Esophagus (tissue), 2 donors: Measurements from ENCODE around the gene TKTL1. TPM values are rescaled to one million over a fixed set of nuclear protein-coding genes. Genes with fewer than 3 reads are reported as not detected.

Experiments used
- H3K27ac ChIP-seq, 2 donors: one replicate each; pipeline ENCODE4 v1.5.1; 2013; ENCODE audit warnings: low read depth in 2 of 2, mild to moderate bottlenecking in 2 of 2, inconsistent platforms in 1 of 2, low read length in 1 of 2, moderate library complexity in 1 of 2
- H3K27me3 ChIP-seq, 2 donors: one replicate each; pipeline ENCODE4 v1.6.1; 2013; ENCODE audit warnings: low read length in 2 of 2, control low read depth in 1 of 2, mild to moderate bottlenecking in 1 of 2; ENCODE audit not compliant: insufficient read depth in 2 of 2, control insufficient read depth in 1 of 2
- H3K36me3 ChIP-seq, 2 donors: one replicate each; pipeline ENCODE4 v1.6.1; 2013; ENCODE audit warnings: low read length in 1 of 2; ENCODE audit not compliant: control insufficient read depth in 2 of 2, insufficient read depth in 2 of 2
- H3K4me1 ChIP-seq, 2 donors: one replicate each; pipeline ENCODE4 v1.6.1; 2013; ENCODE audit warnings: low read length in 1 of 2; ENCODE audit not compliant: control insufficient read depth in 2 of 2, insufficient read depth in 2 of 2
- H3K4me3 ChIP-seq, 2 donors: one replicate each; pipeline ENCODE4 v1.5.1; 2013; ENCODE audit warnings: low read length in 2 of 2, mild to moderate bottlenecking in 2 of 2, low read depth in 1 of 2, moderate library complexity in 1 of 2
- H3K9me3 ChIP-seq, 2 donors: one replicate each; pipeline ENCODE4 v1.6.1; 2013; ENCODE audit warnings: mild to moderate bottlenecking in 2 of 2, low read depth in 1 of 2, low read length in 1 of 2, moderate library complexity in 1 of 2; ENCODE audit not compliant: control insufficient read depth in 2 of 2, insufficient read depth in 1 of 2
- WGBS, 2 donors: extraction: QIAGEN DNeasy Blood & Tissue Kit; methylation state at CpG; one replicate each; pipeline ENCODE4 v1.1.7; 2013; 5-methylcytosine and 5-hydroxymethylcytosine counted together
- polyA plus RNA-seq, 2 donors: library from polyadenylated mRNA; stranded (reverse); fragments of 200-250 nt; gene quantifications; one replicate each; pipeline ENCODE4 v1.2.3, GENCODE V29; 2013
- donor health status: healthy with polysubstance abuse.
- donor health status: Bipolar disorder and iron deficiency.

The TKTL1 gene
- polyA plus RNA-seq, 2 donors: not detected

- H3K9me3 ChIP-seq: no peaks in the 10 kb centered on the region
- no peaks in the 10 kb centered on the region for H3K27me3 ChIP-seq
- 76 to 86% methylated on average over 27 of the region's 27 CpGs for WGBS, 2 donors
- no peaks in the 10 kb centered on the region for H3K4me1 ChIP-seq
- H3K27ac ChIP-seq: no peak overlapping the region
- H3K4me3 ChIP-seq: no peak overlapping the region
- peaks cover 0 to 89% of the 10 kb centered on the region in 2 donors for H3K36me3 ChIP-seq
Observed at GRCh38 chrX:154357205-154357604, 61.6 kb downstream of the TKTL1 start.

- H3K36me3 ChIP-seq: peaks cover 0 to 89% of the 10 kb centered on the region in 2 donors
- H3K27ac ChIP-seq: no peak overlapping the region
- WGBS, 2 donors: 79 to 84% methylated on average over 11 of the region's 11 CpGs
- no peaks in the 10 kb centered on the region for H3K4me1 ChIP-seq
- no peaks in the 10 kb centered on the region for H3K9me3 ChIP-seq
- no peak overlapping the region for H3K4me3 ChIP-seq
- H3K27me3 ChIP-seq: no peaks in the 10 kb centered on the region
Observed at GRCh38 chrX:154358011-154358410, 62.4 kb downstream of the TKTL1 start.

- Histone ChIP-seq H3K27me3 (no peaks in the 10 kb centered on the region), H3K4me1 (no peaks in the 10 kb centered on the region), H3K4me3 (no peak overlapping the region), H3K9me3 (no peaks in the 10 kb centered on the region), H3K27ac (no peak overlapping the region), H3K36me3 (peaks cover 0 to 83% of the 10 kb centered on the region in 2 donors)
- WGBS, 2 donors: 80 to 81% methylated on average over 6 of the region's 6 CpGs
Observed at GRCh38 chrX:154358829-154359228, 63.2 kb downstream of the TKTL1 start.

- Histone ChIP-seq H3K4me1 (no peaks in the 10 kb centered on the region), H3K9me3 (no peaks in the 10 kb centered on the region), H3K36me3 (peaks cover 0 to 84% of the 10 kb centered on the region in 2 donors), H3K27me3 (no peaks in the 10 kb centered on the region), H3K4me3 (no peak overlapping the region), H3K27ac (no peak overlapping the region)
- 83 to 94% methylated on average over 41 of the region's 41 CpGs for WGBS, 2 donors
Observed at GRCh38 chrX:154359362-154360154, 64.0 kb downstream of the TKTL1 start.

GRCh38 chrX:154360155-154360713, 64.6 kb downstream of the TKTL1 start:
- no peaks in the 10 kb centered on the region for H3K4me1 ChIP-seq
- H3K27ac ChIP-seq: no peak overlapping the region
- H3K9me3 ChIP-seq: no peaks in the 10 kb centered on the region
- H3K4me3 ChIP-seq: no peak overlapping the region
- WGBS, 2 donors: 79 to 88% methylated on average over 34 of the region's 34 CpGs
- no peaks in the 10 kb centered on the region for H3K27me3 ChIP-seq
- peaks cover 0 to 84% of the 10 kb centered on the region in 2 donors for H3K36me3 ChIP-seq

- 82 to 89% methylated on average over 30 of the region's 30 CpGs for WGBS, 2 donors
- no peak overlapping the region for H3K27ac ChIP-seq
Observed at GRCh38 chrX:154362085-154362742, 66.6 kb downstream of the TKTL1 start.

GRCh38 chrX:154363706-154364439, 68.3 kb downstream of the TKTL1 start:
- H3K4me3 ChIP-seq: no peak overlapping the region
- H3K27me3 ChIP-seq: no peaks in the 10 kb centered on the region
- H3K27ac ChIP-seq: peak overlapping the region in 1 of 2 donors; percentile 8
- peaks cover 0 to 9% of the 10 kb centered on the region in 2 donors for H3K4me1 ChIP-seq
- 74 to 75% methylated on average over 20 of the region's 20 CpGs for WGBS, 2 donors
- no peaks in the 10 kb centered on the region for H3K9me3 ChIP-seq
- H3K36me3 ChIP-seq: peaks cover 0 to 76% of the 10 kb centered on the region in 2 donors

More at GRCh38 chrX:154362085-154362742, 66.6 kb downstream of the TKTL1 start:
- no peaks in the 10 kb centered on the region for H3K27me3 ChIP-seq
- H3K36me3 ChIP-seq: peaks cover 0 to 83% of the 10 kb centered on the region in 2 donors
- H3K9me3 ChIP-seq: no peaks in the 10 kb centered on the region
- H3K4me3 ChIP-seq: no peak overlapping the region
- peaks cover 0 to 2% of the 10 kb centered on the region in 2 donors for H3K4me1 ChIP-seq

GRCh38 chrX:154365052-154365600, 69.5 kb downstream of the TKTL1 start:
- 65% methylated on average over 17 to 20 of the region's 20 CpGs for WGBS, 2 donors
- Histone ChIP-seq H3K9me3 (no peaks in the 10 kb centered on the region), H3K36me3 (peaks cover 0 to 65% of the 10 kb centered on the region in 2 donors), H3K4me3 (no peak overlapping the region), H3K27ac (peak overlapping the region in 1 of 2 donors; percentile 30), H3K4me1 (peaks cover 0 to 9% of the 10 kb centered on the region in 2 donors), H3K27me3 (no peaks in the 10 kb centered on the region)
